RCC 7860 (cell line): ENCODE measurements around the gene IL3.

Experiments
- DNase-seq: peaks from one replicate; pipeline ENCODE4 v3.0.0-alpha.2; 2015; ENCODE audit warnings: low spot score
- FAIRE-seq: peaks from 2 replicates; lab custom pipeline; 2012; peaks lifted over from hg19 to GRCh38; lab: Jason Lieb, UNC

IL3 gene

DNA sequence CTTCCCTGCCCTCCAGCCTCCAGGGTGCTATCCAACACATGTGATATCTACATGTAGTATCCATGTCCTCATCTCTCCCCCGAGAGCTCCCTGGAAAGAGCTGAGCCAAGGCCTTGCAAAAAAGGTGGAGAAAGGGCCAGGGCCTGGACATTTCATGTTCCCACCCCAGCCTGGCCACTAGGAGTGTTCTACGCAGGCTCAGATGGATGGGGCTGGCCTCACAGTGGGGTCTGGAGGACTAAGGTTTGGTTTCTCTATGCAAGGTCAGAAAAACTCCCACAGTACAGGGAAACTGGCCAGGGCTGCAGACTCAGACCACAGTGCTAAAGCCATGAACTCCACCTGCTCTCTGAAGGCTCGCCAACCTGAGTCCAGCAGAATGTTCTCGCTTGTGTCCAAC is 11.6 kb downstream of the IL3 start:
- no peak for FAIRE-seq
- DNase-seq = no peak

DNA sequence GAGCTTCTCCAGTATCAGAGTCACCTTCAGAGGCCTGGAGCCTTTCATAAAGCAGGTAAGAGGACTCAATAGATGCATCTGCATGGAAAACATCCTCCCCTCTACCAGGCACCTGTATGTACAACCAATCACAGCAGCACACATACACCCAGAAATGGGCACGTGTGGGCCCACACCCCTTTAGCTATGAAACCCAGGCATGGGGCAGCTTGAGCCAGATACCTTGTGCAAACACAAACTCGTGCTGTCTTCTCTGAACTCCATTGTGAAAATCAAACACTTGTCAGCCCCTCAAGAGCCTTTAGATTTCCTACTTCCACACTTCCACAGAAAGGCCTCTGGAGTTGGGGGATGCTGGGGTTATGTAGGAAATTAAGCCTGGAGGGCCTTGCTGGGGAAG is 12.1 kb downstream of the IL3 start:
- FAIRE-seq (no peak), DNase-seq (no peak)

DNA sequence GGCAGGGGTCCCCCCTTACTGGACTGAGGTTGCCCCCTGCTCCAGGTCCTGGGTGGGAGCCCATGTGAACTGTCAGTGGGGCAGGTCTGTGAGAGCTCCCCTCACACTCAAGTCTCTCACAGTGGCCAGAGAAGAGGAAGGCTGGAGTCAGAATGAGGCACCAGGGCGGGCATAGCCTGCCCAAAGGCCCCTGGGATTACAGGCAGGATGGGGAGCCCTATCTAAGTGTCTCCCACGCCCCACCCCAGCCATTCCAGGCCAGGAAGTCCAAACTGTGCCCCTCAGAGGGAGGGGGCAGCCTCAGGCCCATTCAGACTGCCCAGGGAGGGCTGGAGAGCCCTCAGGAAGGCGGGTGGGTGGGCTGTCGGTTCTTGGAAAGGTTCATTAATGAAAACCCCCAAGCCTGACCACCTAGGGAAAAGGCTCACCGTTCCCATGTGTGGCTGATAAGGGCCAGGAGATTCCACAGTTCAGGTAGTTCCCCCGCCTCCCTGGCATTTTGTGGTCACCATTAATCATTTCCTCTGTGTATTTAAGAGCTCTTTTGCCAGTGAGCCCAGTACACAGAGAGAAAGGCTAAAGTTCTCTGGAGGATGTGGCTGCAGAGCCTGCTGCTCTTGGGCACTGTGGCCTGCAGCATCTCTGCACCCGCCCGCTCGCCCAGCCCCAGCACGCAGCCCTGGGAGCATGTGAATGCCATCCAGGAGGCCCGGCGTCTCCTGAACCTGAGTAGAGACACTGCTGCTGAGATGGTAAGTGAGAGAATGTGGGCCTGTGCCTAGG is 13.0 kb downstream of the IL3 start, which contains the start of gene CSF2:
Gene CSF2, plus strand, starts transcription at position 559 of the 783 bp plus-strand sequence. Its CDS starts 35 bp downstream, at position 594.
- FAIRE-seq (peak; percentile 91), DNase-seq (peak; percentile 91)

DNA sequence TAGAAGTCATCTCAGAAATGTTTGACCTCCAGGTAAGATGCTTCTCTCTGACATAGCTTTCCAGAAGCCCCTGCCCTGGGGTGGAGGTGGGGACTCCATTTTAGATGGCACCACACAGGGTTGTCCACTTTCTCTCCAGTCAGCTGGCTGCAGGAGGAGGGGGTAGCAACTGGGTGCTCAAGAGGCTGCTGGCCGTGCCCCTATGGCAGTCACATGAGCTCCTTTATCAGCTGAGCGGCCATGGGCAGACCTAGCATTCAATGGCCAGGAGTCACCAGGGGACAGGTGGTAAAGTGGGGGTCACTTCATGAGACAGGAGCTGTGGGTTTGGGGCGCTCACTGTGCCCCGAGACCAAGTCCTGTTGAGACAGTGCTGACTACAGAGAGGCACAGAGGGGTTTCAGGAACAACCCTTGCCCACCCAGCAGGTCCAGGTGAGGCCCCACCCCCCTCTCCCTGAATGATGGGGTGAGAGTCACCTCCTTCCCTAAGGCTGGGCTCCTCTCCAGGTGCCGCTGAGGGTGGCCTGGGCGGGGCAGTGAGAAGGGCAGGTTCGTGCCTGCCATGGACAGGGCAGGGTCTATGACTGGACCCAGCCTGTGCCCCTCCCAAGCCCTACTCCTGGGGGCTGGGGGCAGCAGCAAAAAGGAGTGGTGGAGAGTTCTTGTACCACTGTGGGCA is 13.8 kb downstream of the IL3 start:
- FAIRE-seq = no peak
- DNase-seq = no peak

DNA sequence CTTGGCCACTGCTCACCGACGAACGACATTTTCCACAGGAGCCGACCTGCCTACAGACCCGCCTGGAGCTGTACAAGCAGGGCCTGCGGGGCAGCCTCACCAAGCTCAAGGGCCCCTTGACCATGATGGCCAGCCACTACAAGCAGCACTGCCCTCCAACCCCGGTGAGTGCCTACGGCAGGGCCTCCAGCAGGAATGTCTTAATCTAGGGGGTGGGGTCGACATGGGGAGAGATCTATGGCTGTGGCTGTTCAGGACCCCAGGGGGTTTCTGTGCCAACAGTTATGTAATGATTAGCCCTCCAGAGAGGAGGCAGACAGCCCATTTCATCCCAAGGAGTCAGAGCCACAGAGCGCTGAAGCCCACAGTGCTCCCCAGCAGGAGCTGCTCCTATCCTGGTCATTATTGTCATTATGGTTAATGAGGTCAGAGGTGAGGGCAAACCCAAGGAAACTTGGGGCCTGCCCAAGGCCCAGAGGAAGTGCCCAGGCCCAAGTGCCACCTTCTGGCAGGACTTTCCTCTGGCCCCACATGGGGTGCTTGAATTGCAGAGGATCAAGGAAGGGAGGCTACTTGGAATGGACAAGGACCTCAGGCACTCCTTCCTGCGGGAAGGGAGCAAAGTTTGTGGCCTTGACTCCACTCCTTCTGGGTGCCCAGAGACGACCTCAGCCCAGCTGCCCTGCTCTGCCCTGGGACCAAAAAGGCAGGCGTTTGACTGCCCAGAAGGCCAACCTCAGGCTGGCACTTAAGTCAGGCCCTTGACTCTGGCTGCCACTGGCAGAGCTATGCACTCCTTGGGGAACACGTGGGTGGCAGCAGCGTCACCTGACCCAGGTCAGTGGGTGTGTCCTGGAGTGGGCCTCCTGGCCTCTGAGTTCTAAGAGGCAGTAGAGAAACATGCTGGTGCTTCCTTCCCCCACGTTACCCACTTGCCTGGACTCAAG is 14.6 kb downstream of the IL3 start:
- DNase-seq (no peak), FAIRE-seq (no peak)

DNA sequence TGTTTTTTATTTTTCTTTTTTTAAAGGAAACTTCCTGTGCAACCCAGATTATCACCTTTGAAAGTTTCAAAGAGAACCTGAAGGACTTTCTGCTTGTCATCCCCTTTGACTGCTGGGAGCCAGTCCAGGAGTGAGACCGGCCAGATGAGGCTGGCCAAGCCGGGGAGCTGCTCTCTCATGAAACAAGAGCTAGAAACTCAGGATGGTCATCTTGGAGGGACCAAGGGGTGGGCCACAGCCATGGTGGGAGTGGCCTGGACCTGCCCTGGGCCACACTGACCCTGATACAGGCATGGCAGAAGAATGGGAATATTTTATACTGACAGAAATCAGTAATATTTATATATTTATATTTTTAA is 15.2 kb downstream of the IL3 start:
- FAIRE-seq (no peak), DNase-seq (no peak)

DNA sequence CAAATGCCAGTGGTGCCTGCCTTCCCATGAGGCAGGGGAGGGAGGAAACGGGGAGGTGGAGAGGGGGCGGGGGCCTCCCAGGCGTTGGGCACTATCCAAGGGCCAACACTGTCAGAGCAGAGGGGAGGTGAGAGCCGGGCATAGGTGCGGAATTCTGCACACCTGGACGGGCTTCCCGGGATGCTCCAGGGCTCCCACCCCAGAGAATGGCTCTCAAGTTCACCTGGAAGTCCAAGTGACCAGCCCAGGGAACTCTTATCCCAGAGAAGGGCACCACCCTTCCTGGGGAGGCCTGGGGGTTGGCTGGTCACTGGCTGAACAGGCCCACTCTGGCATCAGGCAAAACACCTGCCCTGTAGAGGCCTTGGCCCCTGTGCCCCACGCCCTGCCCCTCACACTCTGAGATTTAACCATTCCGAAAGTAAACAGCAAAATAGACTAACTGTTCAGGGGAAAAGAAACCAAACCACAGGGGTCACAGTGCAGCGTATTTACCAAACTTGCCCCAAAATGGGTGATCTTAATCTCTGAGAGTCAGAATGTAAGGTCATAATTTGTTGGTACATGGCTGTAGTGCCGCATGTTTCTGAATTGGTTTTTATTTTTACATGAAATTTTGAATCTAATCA is 15.9 kb downstream of the IL3 start:
- no peak for FAIRE-seq
- DNase-seq = no peak

DNA sequence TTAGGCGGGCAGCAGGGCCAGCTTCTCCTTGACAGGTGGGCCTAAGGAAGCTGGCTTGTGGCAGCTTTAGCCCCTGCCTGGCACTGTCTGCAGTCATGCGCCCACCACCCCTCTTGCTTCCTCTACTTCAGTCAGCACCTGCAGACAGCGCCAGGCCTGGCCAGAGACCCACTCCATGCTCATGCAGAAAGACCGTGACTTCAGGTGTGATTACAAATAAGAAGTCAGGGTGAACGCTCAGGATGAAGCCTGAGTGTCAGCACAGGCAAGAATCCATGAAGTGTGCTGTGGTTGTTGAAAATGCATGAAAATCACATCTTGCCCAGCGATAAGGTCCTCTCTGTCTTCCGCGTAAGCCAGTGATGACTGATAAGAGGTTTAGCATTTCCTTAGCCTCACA is 16.5 kb downstream of the IL3 start:
- FAIRE-seq (no peak), DNase-seq (no peak)

DNA sequence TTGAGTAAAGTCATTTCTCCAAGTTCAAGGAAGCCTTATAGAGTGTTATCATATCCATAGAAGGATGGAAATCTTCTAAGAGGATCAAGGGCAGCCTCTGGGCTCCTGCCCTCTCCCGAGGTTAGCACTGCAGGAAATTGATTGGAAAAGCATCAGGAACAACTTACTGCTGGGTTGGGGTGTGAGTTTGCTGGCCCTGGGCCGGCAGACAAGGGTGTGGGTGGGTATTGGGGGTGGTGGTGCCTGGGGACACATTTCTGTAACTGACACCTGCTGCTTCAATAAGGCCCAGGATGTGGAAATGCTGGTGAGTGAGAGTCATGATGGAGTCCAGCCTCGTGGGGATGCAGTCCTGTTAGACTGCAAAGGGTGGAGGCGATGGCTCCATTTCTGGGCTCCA is 18.6 kb downstream of the IL3 start:
- no peak for FAIRE-seq
- no peak for DNase-seq

DNA sequence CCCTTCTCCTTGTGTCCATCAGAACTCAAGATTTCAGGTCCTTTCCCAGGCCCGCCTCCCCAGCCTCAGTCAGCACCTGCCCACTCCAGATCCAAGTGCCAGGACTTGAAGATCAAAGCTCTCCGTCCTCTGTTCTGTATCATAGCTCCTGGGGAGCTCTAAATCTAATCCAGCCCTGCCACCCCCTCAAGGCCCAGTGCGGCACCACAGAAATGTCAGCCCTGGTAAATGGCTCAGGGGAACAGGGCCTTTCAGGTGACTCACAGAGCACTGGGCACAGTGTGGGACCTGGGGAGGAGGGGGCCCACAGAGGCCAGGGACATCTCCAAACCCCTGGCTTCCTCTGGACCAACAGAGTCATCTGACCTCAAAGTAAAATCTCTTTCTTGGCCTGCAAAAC is 19.2 kb downstream of the IL3 start:
- DNase-seq (no peak), FAIRE-seq (no peak)

DNA sequence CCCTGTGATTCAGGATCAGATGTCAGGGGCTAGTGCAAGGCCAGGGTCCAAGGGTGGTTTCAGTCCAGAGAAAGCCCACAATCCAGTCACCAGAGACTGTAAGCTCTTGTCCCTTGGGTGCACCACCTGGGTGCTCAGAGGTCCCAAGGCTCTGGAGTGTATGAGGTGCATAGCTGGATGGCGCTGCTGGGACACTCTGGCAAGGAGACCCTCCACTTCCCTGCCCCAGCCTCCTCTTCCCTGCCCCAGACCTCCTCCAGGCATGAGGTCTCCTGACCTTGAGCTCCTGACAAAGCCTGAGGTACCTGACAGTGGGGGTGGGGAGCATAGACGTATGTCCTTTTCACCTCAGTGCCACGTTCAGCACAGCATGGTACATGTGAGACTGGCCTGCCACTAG is 20.1 kb downstream of the IL3 start:
- FAIRE-seq (no peak), DNase-seq (no peak)

DNA sequence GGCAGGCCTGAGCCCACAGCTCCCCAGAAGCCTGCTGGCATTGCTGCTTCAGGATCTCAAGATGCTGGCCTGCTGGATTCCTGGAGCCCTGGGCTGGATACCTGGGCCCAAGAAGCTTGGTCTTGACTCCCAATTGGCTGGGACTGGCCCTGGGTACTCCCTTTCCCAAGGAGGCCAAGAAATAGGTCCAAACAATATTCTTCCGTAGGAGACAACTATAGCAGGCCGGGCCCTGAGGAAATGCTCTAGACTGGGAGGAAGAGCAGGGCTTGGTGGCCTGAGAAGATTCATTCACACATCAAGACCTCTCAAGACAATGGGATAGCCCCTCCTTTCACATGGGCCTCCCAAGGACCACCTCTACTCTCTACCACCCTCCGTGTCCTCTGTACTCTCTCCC is 21.0 kb downstream of the IL3 start:
- FAIRE-seq (no peak), DNase-seq (no peak)

DNA sequence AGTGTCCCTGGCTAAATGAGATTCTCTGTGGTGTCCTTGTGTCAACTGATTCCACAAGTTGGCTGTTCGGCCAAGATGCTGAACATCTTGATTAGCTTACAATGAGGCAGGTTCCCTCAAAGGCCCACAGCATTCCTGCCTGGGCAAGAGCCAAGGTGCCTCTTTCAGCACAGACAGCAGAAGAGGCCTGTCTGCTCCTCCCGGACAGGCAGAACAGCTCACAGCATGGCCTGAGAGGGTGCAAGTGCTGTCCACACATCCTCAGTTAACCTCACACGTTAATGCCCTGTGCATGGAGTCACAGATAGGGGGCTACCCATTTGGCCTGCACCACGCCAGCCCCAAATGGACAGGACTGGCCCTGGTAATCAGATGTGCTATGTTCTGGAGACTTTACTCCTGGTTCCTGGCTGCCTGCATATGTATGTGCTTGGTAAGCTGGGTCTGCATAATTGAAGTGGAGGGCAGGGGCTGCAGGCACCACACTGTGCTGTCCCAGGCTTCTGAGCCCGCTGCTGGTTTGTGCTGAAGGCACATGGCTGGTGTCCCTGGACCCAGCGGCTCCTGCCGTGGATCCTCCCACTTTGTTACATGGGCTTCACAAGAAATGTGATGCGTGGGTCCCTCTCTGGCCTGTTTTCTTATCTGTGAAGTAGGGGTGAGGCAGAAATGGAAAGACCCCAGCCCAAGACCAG is 22.0 kb downstream of the IL3 start:
- FAIRE-seq (no peak), DNase-seq (no peak)

DNA sequence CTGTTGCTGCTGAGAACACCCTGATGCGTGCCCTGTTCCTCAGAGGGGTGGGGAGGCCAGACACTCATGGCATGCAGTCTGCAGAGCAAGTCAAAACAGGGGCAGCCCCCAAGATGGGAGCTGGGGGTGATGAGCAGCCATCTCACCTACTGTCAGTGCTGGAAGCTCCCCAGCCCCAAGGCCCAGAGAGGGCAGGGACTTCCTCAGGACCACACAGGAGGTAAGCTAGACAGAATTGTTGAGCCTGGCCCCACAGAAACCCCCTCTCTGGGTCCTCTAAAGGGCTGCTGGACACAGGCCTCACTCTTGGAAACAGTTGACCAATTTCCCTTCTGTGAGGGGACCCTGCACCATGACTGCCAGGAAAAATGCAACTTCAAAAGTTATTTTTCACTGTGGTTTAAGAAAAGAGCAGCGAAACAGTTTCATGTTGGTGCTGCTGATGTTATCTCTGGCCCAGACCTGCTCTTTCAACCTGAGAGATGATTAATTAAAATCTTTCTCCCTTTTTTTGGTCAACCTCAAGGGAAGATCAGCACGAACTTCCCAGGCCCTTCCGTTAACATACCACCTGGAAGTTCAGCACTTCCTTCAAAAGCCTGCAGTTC is 22.7 kb downstream of the IL3 start:
- FAIRE-seq = no peak
- no peak for DNase-seq

DNA sequence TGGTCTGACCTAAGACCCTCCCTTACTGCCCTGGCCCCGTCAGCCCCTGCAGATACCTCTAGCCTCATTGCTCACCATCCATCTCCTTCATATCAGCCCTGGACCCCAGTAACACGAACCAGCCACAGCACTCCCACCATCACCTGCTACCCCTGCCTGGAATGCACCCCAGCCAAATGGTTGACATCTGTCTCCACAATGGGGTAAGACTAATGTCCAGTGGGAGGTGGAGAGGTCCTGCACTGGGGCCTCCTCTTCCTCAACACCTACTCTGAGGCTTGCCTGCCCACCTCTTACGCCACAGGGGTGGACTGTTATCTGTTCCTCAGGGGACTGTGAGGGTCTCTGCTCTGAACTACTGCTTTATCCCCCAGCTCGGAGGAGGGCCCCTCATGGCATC is 25.2 kb downstream of the IL3 start:
- no peak for DNase-seq
- FAIRE-seq = no peak

DNA sequence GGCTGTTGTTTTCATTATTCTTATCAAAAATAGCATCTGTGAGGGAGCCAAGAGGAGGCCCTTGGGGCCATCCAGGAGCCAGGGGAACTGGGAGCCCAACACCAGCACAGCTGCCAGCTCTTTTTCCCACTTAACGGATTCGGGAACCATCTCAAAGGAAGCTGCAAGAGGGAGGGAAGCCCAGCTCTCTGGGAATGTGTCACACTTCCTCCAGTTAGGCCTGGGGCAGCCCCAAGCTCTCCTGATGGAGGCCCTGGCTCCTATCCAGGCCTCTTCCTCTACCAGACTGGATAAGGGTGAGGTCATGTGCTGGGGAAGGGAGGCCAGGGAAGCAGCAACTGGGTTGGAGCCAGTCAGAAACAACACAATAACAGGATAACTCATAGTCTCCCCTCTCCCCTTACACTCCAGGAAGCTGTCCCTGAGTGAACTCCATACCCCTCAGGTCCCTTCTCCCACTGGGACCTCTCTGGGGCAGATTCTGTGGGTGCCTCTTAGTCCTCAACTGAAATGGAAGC is 25.9 kb downstream of the IL3 start:
- peak; percentile 92 for FAIRE-seq
- DNase-seq = peak; percentile 97

DNA sequence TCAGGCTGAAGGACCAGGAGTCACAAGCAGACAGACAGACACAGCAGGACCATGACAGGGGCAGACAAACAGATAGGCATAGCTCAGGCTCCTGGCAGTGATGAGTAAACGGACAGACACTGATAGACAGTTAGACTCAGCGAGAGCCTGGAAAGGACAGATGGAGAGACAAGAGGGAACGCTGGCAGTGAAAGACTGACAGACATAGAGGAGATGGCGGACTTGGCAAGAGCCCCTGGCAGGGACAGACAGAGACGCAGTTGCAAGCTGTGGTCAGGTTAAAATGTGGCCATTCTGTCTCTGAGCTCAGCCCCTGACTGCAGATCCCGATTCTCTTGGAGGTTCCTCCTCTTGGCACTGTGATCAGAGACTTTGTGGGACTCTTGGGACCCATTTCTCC is 26.7 kb downstream of the IL3 start:
- no peak for FAIRE-seq
- peak; percentile 41 for DNase-seq

DNA sequence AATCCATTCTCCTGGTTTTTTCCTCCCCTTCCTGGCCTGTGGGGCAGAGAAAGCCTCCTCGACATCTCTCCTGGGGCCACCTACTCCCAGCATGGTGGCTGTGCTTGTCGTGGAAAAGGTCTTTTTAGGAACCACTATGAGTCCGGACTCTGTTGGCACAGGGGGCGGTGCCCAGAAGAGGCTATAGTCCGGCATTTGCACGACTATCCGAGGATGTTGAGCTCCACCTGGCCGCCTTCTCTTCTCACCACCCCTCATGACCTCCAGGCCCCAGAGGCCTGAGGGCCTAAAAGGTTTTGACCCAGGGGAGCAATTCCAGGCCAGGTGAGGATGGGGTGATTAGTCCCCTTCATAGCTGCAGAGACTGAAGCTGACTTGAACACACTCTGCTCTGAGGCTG is 27.2 kb downstream of the IL3 start:
- no peak for FAIRE-seq
- no peak for DNase-seq

DNA sequence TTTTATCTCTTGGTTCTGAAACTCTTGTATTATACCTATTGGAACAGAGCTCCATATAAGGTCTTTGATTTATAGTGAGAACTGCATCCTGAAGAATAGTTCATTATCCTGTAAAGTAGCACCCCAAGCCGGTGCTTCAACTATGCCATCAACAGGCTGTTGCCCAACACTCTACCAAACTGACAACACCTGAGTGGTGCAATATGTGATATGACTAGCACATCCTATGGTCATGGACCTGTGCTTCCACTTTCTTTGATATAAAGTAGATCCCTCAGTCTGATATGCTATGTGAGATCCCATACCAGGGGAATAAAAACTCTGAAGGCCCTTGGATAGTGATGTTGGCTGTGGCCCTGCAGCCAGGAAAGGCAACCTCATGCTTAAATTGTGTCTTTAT is 28.9 kb downstream of the IL3 start:
- no peak for FAIRE-seq

DNA sequence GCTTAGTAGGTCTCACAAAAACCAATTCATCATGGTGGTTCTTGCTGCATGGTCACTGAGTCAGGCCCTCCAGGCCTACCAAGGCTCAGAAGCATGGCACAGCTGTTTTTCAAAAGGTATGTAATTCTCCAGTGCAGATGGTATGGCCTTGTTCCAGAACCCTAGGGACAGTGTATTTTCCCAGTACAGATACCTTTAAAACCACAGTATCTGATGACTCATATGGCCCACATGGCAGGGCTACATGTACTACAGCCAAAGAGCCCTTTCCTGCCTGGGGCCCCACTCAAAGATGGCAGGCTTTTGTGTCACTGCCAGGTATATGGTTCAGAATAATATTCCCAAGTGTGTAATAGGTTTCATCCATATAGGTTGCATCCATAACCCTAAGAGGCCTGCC is 29.7 kb downstream of the IL3 start:
- peak; percentile 96 for FAIRE-seq
- peak; percentile 97 for DNase-seq

More for the DNA sequence above, 28.9 kb downstream of the IL3 start:
- DNase-seq = no peak
